ENCODE measurements around the gene PLA2G3. TPM values are rescaled to one million over a fixed set of nuclear protein-coding genes. Genes with fewer than 3 reads are reported as not detected.

The PLA2G3 gene
- total RNA-seq, 1 experiment from 2014 or later, result not detected

GRCh38 chr22:31185056-31185455, 44.7 kb upstream of the PLA2G3 start:
- no peak for ATAC-seq
- no peaks in the 10 kb centered on the region for H3K27me3 ChIP-seq (ENCODE audit: control insufficient read depth, insufficient read depth, low read length)
- TF ChIP-seq REST (IDR thresholded peaks at IDR 0.05; ENCODE audit: insufficient read depth in 1 of 2, low read depth in 2 of 2, low read length in 1 of 2) (no peak), CTCF (IDR thresholded peaks at IDR 0.05) (no peak), TCF7L2 (IDR thresholded peaks at IDR 0.05; ENCODE audit: low read depth, low read length) (no peak)
- H3K27ac ChIP-seq (ENCODE audit: low read length), result no peak overlapping the region
- H3K9me3 ChIP-seq (ENCODE audit: control insufficient read depth, insufficient read depth, low read depth, low read length), result no peaks in the 10 kb centered on the region
- H3K4me1 ChIP-seq (ENCODE audit: control insufficient read depth, insufficient read depth, low read length), result no peaks in the 10 kb centered on the region
- no peak for DNase-seq (ENCODE audit: low read depth, low spot score)
- in situ Hi-C loops (cut with HindIII; ENCODE audit: low pct_unique_long_range_greater_than_20kb, low sequenced_read_pairs), result no loop called here
- H3K36me3 ChIP-seq (ENCODE audit: control insufficient read depth, insufficient read depth, low read length), result no peaks in the 10 kb centered on the region
- BruUV-seq (replicated peaks), result no TSS peak
- no peak overlapping the region for H3K4me3 ChIP-seq (ENCODE audit: low read depth in 2 of 2, low read length in 2 of 2)
- intact Hi-C loops (cut with micrococcal nuclease; ENCODE audit: unreplicated experiment), result no loop called here
- CTCF ChIA-PET, result no interaction called here
- POLR2A ChIA-PET, result interaction anchor here (0.6 kb wide), 1 partner anchor 570 kb away, joined by 4 read pairs; no protein-coding TSS in a partner anchor

GRCh38 chr22:31184015-31184414, 43.7 kb upstream of the PLA2G3 start:
- POLR2A ChIA-PET, result no interaction called here

More at GRCh38 chr22:31184015-31184414, 43.7 kb upstream of the PLA2G3 start:
- no peak for TF ChIP-seq POLR2AphosphoS5 (IDR thresholded peaks at IDR 0.05; ENCODE audit: low read depth, low read length)
- TF ChIP-seq CTCF (IDR thresholded peaks at IDR 0.05), result no peak
- TF ChIP-seq SIN3A (IDR thresholded peaks at IDR 0.05; ENCODE audit: borderline replicate concordance, insufficient read depth, low read depth, low read length), result no peak
- no peak for TF ChIP-seq REST (IDR thresholded peaks at IDR 0.05; ENCODE audit: insufficient read depth in 1 of 2, low read depth in 2 of 2, low read length in 1 of 2)
- Histone ChIP-seq H3K4me1 (ENCODE audit: control insufficient read depth, insufficient read depth, low read length) (peaks cover 3% of the 10 kb centered on the region; the same call in 1 of the 2 replicates), H3K4me3 (ENCODE audit: low read depth in 2 of 2, low read length in 2 of 2) (no peak overlapping the region), H3K9me3 (ENCODE audit: control insufficient read depth, insufficient read depth, low read depth, low read length) (no peaks in the 10 kb centered on the region), H3K27me3 (ENCODE audit: control insufficient read depth, insufficient read depth, low read length) (no peaks in the 10 kb centered on the region), H3K27ac (ENCODE audit: low read length) (no peak overlapping the region), H3K36me3 (ENCODE audit: control insufficient read depth, insufficient read depth, low read length) (no peaks in the 10 kb centered on the region)
- in situ Hi-C loops (cut with HindIII; ENCODE audit: low pct_unique_long_range_greater_than_20kb, low sequenced_read_pairs) (no loop called here), intact Hi-C loops (cut with micrococcal nuclease; ENCODE audit: unreplicated experiment) (no loop called here)
- CTCF ChIA-PET, result no interaction called here
- no TSS peak for BruUV-seq (replicated peaks)
- DNase-seq (ENCODE audit: low read depth, low spot score) (no peak), ATAC-seq (no peak)

Measured in Panc1 (cell line).